ENCODE results near the gene USP35. TPM values are rescaled to one million over a fixed set of nuclear protein-coding genes. Genes with fewer than 3 reads are reported as not detected.

USP35 gene
- total RNA-seq, 1 donor from 2014 or later = 10.0 TPM

DNA sequence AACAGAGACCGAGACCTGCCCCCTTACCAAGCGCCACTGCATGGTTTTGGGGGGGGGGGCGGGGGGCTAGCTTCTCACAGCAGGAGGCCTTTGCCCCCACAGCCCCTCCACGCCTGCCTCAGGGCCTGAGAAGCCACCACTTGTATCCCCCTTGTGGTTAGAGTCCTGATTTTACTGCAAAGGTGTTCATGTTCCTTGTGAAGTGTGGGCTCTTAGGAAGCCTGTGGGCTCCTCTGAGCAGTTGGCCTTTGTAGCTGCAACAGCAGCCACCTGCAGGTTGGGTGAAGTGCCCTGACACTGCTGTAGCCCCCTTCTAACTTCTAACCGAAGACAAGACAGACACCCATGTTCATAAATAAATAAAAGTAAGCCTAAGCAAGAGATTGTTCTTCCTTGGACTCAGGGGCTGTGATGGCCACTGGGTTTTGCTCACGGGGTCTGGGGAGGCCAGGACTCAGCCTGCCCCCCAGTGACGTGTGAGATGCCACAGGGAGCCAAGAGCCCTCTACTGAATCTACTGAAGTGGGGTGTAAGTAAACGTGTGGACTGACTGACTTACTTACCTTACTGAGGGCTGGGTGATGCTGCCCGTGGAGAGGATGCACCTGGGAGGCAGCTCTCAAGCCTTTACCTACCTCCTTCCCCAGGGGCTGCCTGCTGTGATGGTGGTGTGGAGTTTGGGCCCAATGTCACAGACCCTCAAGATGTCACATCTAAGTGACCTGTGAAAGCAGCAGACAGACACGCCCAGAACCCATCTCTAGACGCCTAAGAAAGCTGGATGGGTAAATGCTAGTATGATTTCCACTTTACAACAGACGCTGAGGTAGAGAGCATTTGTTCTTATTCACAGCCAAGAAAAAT is 25.8 kb downstream of the USP35 start:
- DNase-seq (ENCODE audit: low spot score) = no peak

DNA sequence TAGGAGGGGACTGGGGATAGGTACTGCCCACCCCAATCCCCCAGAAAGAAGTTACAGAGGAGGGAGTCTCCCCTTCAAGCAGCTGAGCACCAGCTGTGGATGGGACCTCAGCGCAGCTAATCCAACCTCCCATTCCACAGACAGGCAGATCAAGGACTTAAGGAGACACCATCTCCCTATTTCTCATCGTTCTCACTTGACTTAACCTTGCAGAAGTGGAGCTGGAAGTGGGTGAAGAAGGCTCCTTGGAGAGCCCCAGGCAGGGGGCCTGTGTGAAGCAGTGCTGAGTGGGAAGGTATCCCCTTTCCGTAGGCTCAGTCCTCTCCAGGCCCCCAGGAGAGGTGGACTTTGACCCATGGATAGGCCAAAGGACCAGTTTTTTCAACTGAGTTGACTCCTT is 27.3 kb downstream of the USP35 start:
- no peak for DNase-seq (ENCODE audit: low spot score)

DNA sequence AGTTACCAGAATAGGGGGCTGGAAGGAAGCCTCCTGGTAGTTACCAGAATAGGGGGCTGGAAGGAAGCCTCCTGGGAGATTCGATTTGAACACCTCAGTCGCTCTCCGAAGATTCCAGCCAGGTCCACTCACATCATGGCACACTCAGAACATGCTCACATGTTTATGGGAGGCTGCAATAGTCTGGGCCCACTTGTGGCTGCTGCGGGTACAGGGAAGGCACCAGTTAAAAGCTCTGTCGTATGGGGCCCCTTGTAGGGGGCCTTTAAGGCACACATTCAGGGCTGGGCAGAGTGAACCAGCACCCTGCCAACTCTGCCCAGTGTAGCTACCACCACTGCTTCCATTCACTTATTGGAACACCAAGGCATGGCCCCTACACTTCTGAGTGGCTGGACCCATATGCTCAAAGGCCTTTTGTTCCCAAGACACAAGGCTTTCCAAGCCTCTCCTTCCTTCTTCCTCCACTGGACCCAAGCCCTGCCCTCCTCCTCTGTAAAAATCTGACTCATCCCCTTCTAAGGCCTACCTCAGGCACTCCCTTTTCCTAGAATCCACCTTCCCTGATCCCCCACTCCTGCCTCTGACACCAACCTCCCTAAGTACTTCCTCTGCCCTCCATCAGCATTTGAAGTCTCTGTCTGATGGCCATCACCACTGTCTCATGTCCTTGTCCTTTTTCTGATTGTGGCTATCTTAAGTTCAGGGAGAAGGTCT is 28.0 kb downstream of the USP35 start:
- no peak for DNase-seq (ENCODE audit: low spot score)

DNA sequence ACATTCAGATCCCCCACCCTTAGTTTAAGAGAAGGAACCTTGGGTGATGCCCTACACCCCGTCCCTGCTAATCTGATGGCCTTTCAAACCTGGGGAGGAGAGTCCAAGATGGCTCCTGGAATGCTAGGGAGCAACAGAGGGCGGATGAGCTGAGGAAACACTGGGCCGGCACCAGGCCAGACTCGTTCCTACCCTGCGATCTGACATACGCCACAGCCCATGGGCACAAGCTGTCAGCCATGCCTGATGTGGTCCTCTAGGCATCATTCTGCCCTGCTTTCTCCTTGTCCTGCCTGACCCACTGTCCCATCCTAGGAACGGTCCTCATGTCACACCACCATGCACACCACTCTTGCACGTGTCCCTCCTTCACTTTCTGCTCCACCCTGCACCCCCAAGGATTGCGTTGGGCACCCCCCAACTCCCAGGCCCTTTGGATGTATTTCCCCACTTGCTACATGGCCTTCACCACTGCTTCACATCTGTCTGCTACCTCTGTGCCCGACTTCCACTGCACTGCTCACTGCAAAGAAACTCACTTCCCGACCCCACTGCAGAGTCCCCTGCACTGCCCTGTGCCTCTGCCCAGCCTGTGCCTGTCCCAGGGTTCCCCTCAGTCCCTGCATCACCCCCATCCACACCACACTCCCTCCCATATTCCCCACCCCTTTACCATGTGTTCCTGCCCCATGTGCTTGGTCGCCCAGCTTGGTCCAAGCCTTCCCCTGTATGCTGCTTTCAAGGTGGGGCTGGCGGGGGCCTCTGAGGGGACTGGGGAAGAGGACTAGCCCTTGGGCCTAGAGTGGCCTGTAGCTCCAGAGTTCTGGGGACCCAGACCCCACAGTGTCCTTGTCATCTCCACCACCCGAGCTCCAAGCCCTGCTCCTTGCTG is 29.2 kb downstream of the USP35 start:
- no peak for DNase-seq (ENCODE audit: low spot score)

GRCh38 chr11:78218707-78219492 is 30.2 kb downstream of the USP35 start:
- no peak for DNase-seq (ENCODE audit: low spot score)

GRCh38 chr11:78219493-78220217 is 30.9 kb downstream of the USP35 start:
- no peak for DNase-seq (ENCODE audit: low spot score)

DNA sequence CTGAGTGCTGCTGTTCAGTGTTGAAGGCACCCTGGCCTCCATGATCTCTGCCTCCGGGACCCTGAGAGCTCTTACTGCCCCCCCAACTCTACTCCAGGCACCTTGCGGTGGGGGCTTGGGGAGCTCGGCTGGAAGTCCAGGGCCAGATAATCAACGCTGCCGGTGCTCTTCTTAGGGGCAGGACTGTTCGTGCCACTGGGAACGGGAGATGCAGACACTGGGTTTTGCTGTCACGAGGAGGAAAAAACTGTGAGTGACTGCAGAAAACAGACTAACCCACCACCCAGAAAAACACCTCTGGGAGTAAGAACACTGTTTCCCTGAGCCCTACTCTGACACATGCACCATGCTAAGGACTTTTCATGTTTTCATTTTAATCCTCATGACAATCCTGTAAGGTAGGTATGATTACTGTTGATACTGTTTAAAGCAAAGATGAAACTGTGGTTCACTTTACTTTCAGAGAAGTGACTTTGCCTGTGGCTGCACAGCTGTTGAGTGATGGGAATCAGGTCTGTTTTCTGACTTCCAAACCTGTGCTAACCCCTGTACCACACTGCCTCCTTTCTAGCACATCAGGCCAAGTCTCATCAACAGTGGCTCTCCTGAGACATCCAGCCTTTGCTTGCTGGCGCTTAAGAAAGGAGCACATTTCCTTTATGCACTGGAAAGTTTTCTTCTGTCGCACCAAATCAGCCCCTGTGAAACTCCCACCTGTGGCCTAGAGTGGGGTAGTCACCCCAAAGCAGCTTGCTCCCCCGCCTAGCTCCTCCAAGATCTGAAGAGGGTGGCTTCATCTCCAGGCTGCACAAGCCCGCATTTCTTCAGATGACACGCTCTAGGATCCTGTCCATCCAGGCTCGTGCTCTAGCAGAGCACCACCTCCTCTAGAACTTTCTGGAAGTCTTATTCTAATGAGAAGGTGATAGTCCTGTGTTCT is 31.8 kb downstream of the USP35 start:
- peak; percentile 32 for DNase-seq (ENCODE audit: low spot score)

DNA sequence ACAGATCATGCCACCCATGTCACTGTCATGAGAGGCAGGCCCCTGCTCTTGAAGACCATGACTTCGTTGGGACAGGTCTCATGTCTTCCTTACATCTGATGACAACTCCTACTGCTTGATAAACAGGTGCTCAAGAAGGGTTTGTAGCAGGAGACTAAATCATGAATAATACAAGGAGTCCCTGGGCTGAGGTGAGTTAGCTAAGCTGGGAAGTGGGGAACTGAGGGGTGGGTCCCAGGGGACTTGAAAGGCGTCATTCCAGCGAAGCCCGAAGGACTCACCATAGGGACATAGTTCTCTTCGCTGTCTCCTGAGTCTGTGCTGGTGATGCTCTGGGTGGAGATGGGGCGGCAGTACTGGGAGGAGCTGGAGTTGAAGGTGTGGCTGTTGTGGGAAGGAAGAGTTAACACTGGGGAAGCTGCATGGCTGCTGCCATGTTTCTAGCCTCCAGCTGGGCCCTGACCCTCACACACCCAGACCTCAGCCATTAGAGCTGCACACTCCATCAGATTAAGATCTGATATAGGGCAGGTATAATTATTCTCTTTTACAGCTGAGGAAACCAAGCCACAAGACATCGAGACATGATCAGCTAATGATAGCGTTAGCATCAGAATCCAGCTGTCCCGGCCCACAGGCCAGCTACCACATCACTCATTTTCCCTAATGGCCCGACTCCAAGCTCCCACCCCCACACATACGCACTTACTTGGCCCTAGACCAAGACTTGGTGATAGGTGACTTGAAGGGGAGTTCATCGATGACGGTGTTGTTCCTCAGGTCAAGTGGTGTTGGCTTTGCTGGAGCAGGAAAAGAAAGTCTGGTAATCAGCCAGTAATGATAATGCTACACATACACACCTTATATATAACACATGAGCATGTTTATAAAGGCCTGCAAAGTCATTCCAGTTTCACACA is 32.9 kb downstream of the USP35 start:
- DNase-seq (ENCODE audit: low spot score) = peak; percentile 29

- peak; percentile 37 for DNase-seq (ENCODE audit: low spot score)
Measured at GRCh38 chr11:78222726-78223125, 34.0 kb downstream of the USP35 start.

DNA sequence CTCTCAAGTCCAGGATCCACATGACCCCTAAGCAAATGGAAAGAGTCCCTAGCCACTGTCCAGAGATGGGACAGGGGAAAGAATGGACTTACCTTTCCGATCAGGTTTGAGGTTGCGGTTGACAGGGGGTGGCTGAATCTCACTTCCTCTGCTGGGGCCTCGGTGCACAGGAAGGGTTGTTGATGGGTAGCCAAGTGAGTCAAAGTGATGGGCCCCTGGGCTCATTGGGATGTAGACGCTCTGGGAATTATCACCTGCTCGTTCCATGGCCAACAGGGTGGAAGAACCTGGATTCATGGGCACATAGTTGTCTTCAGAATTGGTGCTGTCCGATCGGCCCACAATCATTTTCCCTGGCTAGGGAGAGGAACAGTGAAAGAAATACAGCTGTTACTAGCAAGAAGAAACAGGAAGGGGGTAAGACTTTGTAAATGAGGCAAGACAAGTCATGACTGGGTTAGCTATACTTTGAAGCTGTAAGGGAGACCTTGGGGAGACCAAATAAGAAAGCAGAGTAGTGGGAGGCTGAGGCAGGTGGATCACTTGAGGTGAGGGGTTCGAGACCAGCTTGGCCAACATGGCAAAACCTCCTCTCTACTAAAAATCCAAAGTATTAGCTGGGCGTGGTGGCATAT is 34.7 kb downstream of the USP35 start:
- DNase-seq (ENCODE audit: low spot score) = no peak

DNA sequence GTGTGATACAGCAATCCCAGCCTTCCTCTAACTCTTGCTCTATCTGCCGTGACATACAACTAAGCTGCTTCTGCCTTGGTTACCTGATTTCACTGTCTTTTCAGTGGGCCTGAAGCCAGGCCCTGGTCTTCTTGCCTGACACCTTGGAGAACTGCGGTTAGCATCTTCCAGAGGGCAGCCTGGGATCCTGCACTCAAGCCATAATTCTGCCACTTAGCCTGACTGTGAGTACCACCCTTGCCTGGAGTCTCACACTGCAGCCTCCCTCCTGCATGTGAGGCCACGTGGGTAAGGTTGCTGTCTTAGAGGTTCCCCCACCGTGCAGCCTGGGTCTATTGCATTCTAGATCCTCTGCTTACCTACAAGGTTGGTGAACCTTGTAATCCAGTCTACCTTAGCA is 35.8 kb downstream of the USP35 start:
- no peak for DNase-seq (ENCODE audit: low spot score)

DNA sequence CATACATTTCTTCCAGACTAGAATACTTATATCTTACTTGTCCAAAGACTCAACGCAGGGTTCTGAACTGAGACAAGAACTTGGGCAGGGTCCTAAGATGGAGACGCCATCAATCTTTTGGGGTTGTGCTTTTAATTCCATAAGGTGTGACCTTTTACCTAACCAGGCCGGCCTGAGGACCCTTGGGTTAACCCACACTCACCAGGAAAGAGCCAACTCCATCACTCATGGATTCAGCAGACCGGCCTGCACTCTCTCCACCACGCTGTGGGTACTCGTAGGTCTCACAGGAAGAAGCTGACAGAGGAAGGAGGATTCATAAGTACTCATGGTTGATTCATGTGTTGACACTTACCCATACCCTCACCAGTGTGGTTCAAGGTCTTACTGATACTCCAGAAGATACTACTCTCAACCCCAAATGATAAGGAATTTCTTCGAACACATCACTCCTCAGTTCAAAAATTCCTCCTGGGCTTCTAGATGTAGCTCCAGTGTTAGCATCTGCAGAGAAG is 36.2 kb downstream of the USP35 start:
- no peak for DNase-seq (ENCODE audit: low spot score)

DNA sequence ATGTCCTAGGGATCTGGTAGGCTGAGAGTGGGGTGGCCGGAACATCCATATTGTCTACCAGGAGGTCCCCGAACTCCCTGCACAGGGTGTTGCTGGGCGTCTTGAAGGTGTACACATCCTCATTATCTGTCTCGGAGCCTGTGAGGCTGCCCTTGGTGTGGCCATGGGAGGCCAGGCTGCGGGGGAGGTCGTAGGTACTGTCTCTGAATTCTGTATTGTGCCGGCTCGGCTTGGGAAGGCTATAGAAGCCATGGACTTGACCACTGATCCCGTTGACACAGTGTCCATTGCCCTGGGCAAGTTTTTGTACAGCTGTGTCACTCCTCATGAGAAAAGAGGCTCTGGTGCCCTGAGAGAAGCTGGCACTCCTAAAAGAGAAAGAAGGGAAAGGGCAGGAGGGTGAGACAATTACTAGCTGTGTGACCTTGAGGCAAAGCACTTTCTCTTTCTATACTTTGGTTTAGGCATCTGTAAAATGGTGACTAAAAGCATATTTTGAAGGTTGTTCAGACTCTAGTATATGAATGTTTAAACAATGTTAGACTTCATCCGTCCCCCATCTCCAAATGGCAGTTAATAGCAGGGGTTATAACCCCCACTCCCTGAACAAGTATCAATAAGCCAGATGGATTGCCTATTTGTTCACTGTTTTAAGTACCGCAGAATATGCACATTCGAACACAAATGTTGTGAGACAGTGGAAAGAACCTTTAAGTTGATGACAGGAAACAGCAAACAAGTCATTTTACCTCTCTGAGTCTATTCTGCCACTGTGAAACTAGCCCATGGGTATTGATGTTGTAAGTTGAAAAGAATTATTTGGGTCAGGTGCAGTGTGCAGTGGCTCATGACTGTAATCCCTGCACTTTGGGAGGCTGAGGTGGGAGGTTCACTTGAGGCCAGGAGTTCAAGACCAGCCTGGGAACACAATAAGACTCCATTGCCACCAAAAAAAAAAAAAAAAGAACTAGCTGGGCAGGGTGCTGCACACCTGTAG is 38.3 kb downstream of the USP35 start:
- DNase-seq (ENCODE audit: low spot score) = no peak

DNA sequence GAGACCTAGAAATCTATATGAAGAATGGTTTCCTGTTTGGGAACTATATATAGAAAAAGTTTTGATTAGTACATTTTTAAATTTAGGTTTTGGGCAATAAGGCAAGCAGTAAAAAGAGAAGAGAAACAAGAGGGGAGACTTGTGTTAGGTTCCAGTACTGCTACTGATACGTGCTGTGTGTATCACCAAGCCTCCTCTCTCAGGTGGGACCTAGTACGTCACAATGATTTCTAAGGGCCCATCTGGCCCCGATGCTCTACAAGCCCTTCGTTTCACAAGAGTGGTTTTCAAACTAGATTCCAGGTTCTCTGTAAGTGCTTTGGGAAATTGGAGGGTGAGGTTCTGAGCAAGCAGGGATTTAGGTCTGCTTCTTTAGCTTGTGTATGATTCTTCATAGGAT is 39.2 kb downstream of the USP35 start:
- DNase-seq (ENCODE audit: low spot score) = no peak

DNA sequence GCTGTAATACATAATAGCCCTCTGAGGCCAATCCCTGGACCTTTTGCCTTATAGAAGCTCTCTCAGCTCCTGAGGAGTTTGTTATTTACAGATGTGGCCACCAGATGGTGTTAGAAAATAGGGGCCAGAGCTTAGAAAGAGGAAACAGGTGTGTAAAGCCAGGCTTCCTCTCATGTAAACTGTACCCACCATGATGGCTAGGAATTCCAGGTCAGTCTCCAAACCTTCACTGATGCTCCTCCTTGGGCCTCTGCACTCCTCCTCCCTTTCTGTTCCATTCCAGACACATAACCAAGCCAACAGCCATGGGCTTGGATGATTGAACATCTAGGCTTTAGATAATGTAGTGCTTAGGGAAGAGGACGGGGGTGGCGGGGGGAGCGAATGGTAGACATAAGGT is 39.7 kb downstream of the USP35 start:
- no peak for DNase-seq (ENCODE audit: low spot score)

DNA sequence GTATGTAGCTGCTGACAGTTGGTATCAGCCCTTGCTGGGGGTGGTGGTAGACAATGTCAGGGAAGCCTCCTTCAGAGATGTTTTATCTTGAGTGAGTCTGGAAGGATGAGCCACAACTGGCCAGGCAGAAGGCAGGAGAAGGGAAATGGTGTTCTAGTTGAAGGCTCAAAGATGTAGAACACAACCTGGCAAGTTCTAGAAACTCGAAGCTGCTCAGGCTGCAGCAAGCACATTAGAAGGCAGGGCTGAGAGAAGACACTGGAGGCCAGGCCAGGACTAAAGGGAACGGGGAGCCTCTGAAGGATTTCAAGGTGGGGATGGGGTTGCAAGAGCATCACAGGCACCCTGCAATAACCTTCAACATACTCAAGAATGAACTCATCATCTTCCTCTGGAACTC is 40.4 kb downstream of the USP35 start:
- no peak for DNase-seq (ENCODE audit: low spot score)

All from ureter (tissue), 1 donor.